Esophagus muscularis mucosa (tissue), 4 donors: ENCODE measurements around the gene SLC29A1. TPM values are rescaled to one million over a fixed set of nuclear protein-coding genes. Genes with fewer than 3 reads are reported as not detected.

Experiments
- DNase-seq: peaks from one replicate; pipeline ENCODE4 v3.0.0-alpha.2; 2017; ENCODE audit errors: extremely low spot score
- H3K27ac ChIP-seq, 4 donors: fragments of 200-600 bp; sonication (generic); replicated peaks in 1 of 4; 1 replicate in 3 of 4; 2 replicates in 1 of 4; pipeline ENCODE4 v1.5.1; 2016 to 2019; ENCODE audit warnings: mild to moderate bottlenecking in 1 of 4
- H3K27me3 ChIP-seq, 4 donors: fragments of 200-600 bp; sonication (generic); one replicate each; pipeline versions ENCODE4 v1.5.1 to v1.6.0; 2016 to 2019
- H3K36me3 ChIP-seq, 4 donors: fragments of 200-600 bp; sonication (generic); one replicate each; pipeline ENCODE4 v1.5.1; 2016 to 2019
- H3K4me1 ChIP-seq, 4 donors: fragments of 200-600 bp; sonication (generic); one replicate each; pipeline ENCODE4 v1.5.1; 2016 to 2019
- H3K4me3 ChIP-seq, 4 donors: fragments of 200-600 bp; sonication (generic); 1 replicate in 2 of 4; 2 replicates in 2 of 4; pipeline ENCODE4 v1.5.1; 2016 to 2019; ENCODE audit warnings: mild to moderate bottlenecking in 4 of 4, moderate library complexity in 1 of 4
- H3K9me3 ChIP-seq, 4 donors: fragments of 200-600 bp; sonication (generic); 1 replicate in 3 of 4; 2 replicates in 1 of 4; pipeline ENCODE4 v1.5.1; 2016 to 2019
- CTCF ChIP-seq, 3 experiments: fragments of 200-600 bp in 2 of 3; fragments of 450-650 bp in 1 of 3; sonication (generic) in 2 of 3; IDR thresholded peaks; one replicate each; pipeline ENCODE4 v1.5.1; 2017 to 2019; ENCODE audit warnings: antibody characterized with exemption in 3 of 3, mild to moderate bottlenecking in 2 of 3, moderate library complexity in 1 of 3
- EP300 ChIP-seq: sonication (generic); formaldehyde crosslinking; IDR thresholded peaks from one replicate; pipeline ENCODE4 v1.6.1; 2017; ENCODE audit warnings: antibody characterized with exemption
- POLR2A ChIP-seq: fragments of 450-650 bp; IDR thresholded peaks from one replicate; pipeline ENCODE4 v1.6.1; 2017; ENCODE audit warnings: antibody characterized with exemption, moderate library complexity, mild to moderate bottlenecking, low read depth
- POLR2AphosphoS5 ChIP-seq, 2 donors: sonication (generic); formaldehyde crosslinking; IDR thresholded peaks; one replicate each; pipeline ENCODE4 v1.6.1; 2017; ENCODE audit warnings: antibody characterized with exemption in 2 of 2
- WGBS: methylation state at CpG from one replicate; pipeline ENCODE4 v1.1.5; 2018; 5-methylcytosine and 5-hydroxymethylcytosine counted together
- intact Hi-C: fragments of 100-400 bp; cut with DNase I; formaldehyde crosslinking; loops from one replicate; pipeline ENCODE4 v1.15.1; 2023
- total RNA-seq, 4 donors: library from RNA; depleted of rRNA; stranded (reverse); fragments of >200 nt; gene quantifications; one replicate each; pipeline versions ENCODE4 v1.1.0 to v1.2.1, GENCODE V29; 2016

The SLC29A1 gene
- total RNA-seq, 4 donors from 2014 or later = 68.9 to 159 (median 138) TPM

GRCh38 chr6:44257753-44258324, 34.4 kb downstream of the SLC29A1 start:
- DNase-seq = no peak
- Histone ChIP-seq H3K9me3 (no peaks in the 10 kb centered on the region), H3K27me3 (no peaks in the 10 kb centered on the region), H3K36me3 (peaks cover 22 to 59% (median 43%) of the 10 kb centered on the region in 4 donors), H3K27ac (peak overlapping the region; percentile 92 to 97 (median 94)), H3K4me1 (peaks cover 20 to 61% (median 47%) of the 10 kb centered on the region in 4 donors), H3K4me3 (peak overlapping the region; percentile 95 to 99 (median 98))
- WGBS = 16% methylated on average over 14 of the region's 15 CpGs
- TF ChIP-seq POLR2A = no peak
- intact Hi-C loops = loop anchor here (2.0 kb wide), 1 partner anchor 85 kb away; no protein-coding TSS in a partner anchor

GRCh38 chr6:44258325-44258863, 35.0 kb downstream of the SLC29A1 start:
- TF ChIP-seq POLR2A = no peak
- TF ChIP-seq POLR2AphosphoS5 (IDR thresholded peaks at IDR 0.05) = no peak
- no peak for TF ChIP-seq EP300
- TF ChIP-seq CTCF (IDR thresholded peaks at IDR 0.05) = no peak
- H3K36me3 ChIP-seq = peaks cover 17 to 53% (median 37%) of the 10 kb centered on the region in 4 donors
- DNase-seq = no peak
- no peaks in the 10 kb centered on the region for H3K9me3 ChIP-seq
- intact Hi-C loops = no loop called here
- WGBS = 86% methylated on average over 9 of the region's 9 CpGs
- peak overlapping the region in 3 of 4 donors; percentile 92 to 97 (median 95) for H3K27ac ChIP-seq
- H3K4me1 ChIP-seq = peaks cover 26 to 61% (median 49%) of the 10 kb centered on the region in 4 donors
- H3K27me3 ChIP-seq = no peaks in the 10 kb centered on the region
- H3K4me3 ChIP-seq = no peak overlapping the region

- 100% methylated on average over 2 of the region's 3 CpGs for WGBS
- H3K4me1 ChIP-seq = peaks cover 30 to 64% (median 51%) of the 10 kb centered on the region in 4 donors
- intact Hi-C loops = no loop called here
- DNase-seq = no peak
- H3K4me3 ChIP-seq = no peak overlapping the region
- TF ChIP-seq POLR2A = no peak
- no peak for TF ChIP-seq EP300
- no peak for TF ChIP-seq CTCF (IDR thresholded peaks at IDR 0.05)
- TF ChIP-seq POLR2AphosphoS5 (IDR thresholded peaks at IDR 0.05) = no peak
- peaks cover 11 to 48% (median 32%) of the 10 kb centered on the region in 4 donors for H3K36me3 ChIP-seq
- H3K9me3 ChIP-seq = no peaks in the 10 kb centered on the region
- no peak overlapping the region for H3K27ac ChIP-seq
- H3K27me3 ChIP-seq = no peaks in the 10 kb centered on the region
These were observed 35.5 kb downstream of the SLC29A1 start for GRCh38 chr6:44258921-44259320.

GRCh38 chr6:44260011-44260410, 36.6 kb downstream of the SLC29A1 start:
- H3K4me3 ChIP-seq = no peak overlapping the region
- peaks cover under 1 to 37% (median 21%) of the 10 kb centered on the region in 4 donors for H3K36me3 ChIP-seq
- H3K27me3 ChIP-seq = no peaks in the 10 kb centered on the region
- no peak for DNase-seq
- intact Hi-C loops = no loop called here
- TF ChIP-seq POLR2AphosphoS5 (IDR thresholded peaks at IDR 0.05) (no peak), CTCF (IDR thresholded peaks at IDR 0.05) (no peak), POLR2A (no peak), EP300 (no peak)
- H3K27ac ChIP-seq = no peak overlapping the region
- no peaks in the 10 kb centered on the region for H3K9me3 ChIP-seq
- peaks cover 37 to 64% (median 53%) of the 10 kb centered on the region in 4 donors for H3K4me1 ChIP-seq
- WGBS = 60% methylated on average over 1 of the region's 8 CpGs

GRCh38 chr6:44260451-44261297, 37.3 kb downstream of the SLC29A1 start:
- Histone ChIP-seq H3K9me3 (no peaks in the 10 kb centered on the region), H3K27me3 (no peaks in the 10 kb centered on the region), H3K27ac (no peak overlapping the region), H3K4me3 (no peak overlapping the region), H3K36me3 (peaks cover 0 to 30% (median 14%) of the 10 kb centered on the region in 4 donors), H3K4me1 (peaks cover 35 to 62% (median 50%) of the 10 kb centered on the region in 4 donors)
- no peak for DNase-seq
- WGBS = 93% methylated on average over 6 of the region's 6 CpGs
- intact Hi-C loops = no loop called here
- TF ChIP-seq POLR2A (no peak), EP300 (no peak), POLR2AphosphoS5 (IDR thresholded peaks at IDR 0.05) (no peak), CTCF (IDR thresholded peaks at IDR 0.05) (no peak)
